ENCODE data around the gene HM13.

- TF ChIP-seq POLR2AphosphoS5 (IDR thresholded peaks at IDR 0.05) = no peak
- no peak for TF ChIP-seq CTCF (IDR thresholded peaks at IDR 0.05)
- TF ChIP-seq POLR2A (IDR thresholded peaks at IDR 0.05) = no peak
These were observed 28.7 kb downstream of the HM13 start for GRCh38 chr20:31542963-31543362.

Measured in stomach (tissue), 4 donors.